Endothelial cell (in vitro differentiated cells): ENCODE data around the gene CCM2. TPM values are rescaled to one million over a fixed set of nuclear protein-coding genes. Genes with fewer than 3 reads are reported as not detected.

Experiments
- DNase-seq: peaks from one replicate; pipeline ENCODE4 v3.0.0; 2021; ENCODE audit warnings: low spot score
- H3K27ac Mint-ChIP-seq: one replicate; pipeline ENCODE4 v1.8.0; 2021; ENCODE audit warnings: mixed read lengths, inconsistent platforms; ENCODE audit not compliant: unreplicated experiment
- H3K27me3 Mint-ChIP-seq: one replicate; pipeline ENCODE4 v1.8.0; 2021; ENCODE audit warnings: mild to moderate bottlenecking, moderate library complexity, mixed read lengths, inconsistent platforms; ENCODE audit not compliant: unreplicated experiment
- H3K36me3 Mint-ChIP-seq: one replicate; pipeline ENCODE4 v1.8.0; 2021; ENCODE audit warnings: mild to moderate bottlenecking, low read depth, mixed read lengths, inconsistent platforms; ENCODE audit not compliant: unreplicated experiment
- H3K4me1 Mint-ChIP-seq: one replicate; pipeline ENCODE4 v1.8.0; 2021; ENCODE audit warnings: mild to moderate bottlenecking, mixed read lengths, inconsistent platforms; ENCODE audit not compliant: unreplicated experiment
- H3K4me3 Mint-ChIP-seq: one replicate; pipeline ENCODE4 v1.8.0; 2021; ENCODE audit warnings: mild to moderate bottlenecking, mixed read lengths, inconsistent platforms; ENCODE audit not compliant: unreplicated experiment
- H3K9me3 Mint-ChIP-seq: one replicate; pipeline ENCODE4 v1.8.0; 2021; ENCODE audit warnings: mixed read lengths, inconsistent platforms; ENCODE audit not compliant: unreplicated experiment
- CTCF ChIP-seq: fragments of 200-600 bp; sonication (generic); IDR thresholded peaks from one replicate; pipeline ENCODE4 v1.5.0; 2021; ENCODE audit warnings: antibody characterized with exemption; ENCODE audit not compliant: unreplicated experiment
- total RNA-seq: library from RNA; stranded (reverse); fragmentation: NEBNext Ultra II Directional; extraction: Animal tissue kit (Norgen Biotek cat#: 25700); gene quantifications from one replicate; pipeline ENCODE4 v1.2.1, GENCODE V29; 2021; ENCODE audit not compliant: unreplicated experiment

The CCM2 gene
- total RNA-seq, 1 donor from 2014 or later = 59.8 TPM

DNA sequence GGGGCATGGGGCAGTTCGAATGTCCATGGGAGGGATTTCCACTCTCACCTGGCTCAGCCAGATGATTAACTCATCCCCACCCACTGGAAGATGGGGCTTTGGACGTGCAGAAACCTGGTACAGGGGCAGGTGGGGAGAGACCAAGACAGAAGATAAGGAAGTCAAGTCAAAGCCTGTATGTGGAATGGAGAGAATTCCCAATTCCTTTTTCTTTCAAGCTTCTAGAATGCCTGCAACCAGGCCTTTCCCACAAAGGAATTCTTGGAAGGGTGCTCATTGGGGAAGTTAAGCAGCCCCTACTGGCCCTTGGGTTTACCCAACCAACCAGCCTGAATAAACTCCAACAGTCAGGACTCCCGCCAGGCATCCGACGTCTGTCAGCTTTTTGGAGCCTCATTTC lies 39.1 kb downstream of the CCM2 start:
- no peak for DNase-seq
- H3K4me1 Mint-ChIP-seq = peaks cover 9% of the 10 kb centered on the region
- no peaks in the 10 kb centered on the region for H3K9me3 Mint-ChIP-seq
- no peak for TF ChIP-seq CTCF
- H3K4me3 Mint-ChIP-seq = no peak overlapping the region
- H3K36me3 Mint-ChIP-seq = peaks cover 28% of the 10 kb centered on the region
- H3K27me3 Mint-ChIP-seq = no peaks in the 10 kb centered on the region
- no peak overlapping the region for H3K27ac Mint-ChIP-seq

- TF ChIP-seq CTCF = no peak
- Mint-ChIP-seq H3K4me1 (no peaks in the 10 kb centered on the region), H3K27me3 (no peaks in the 10 kb centered on the region), H3K4me3 (no peak overlapping the region), H3K36me3 (peaks cover 20% of the 10 kb centered on the region), H3K27ac (no peak overlapping the region), H3K9me3 (no peaks in the 10 kb centered on the region)
- DNase-seq = no peak
These were observed 44.3 kb downstream of the CCM2 start for GRCh38 chr7:45044338-45044737.

- Mint-ChIP-seq H3K36me3 (peaks cover 8% of the 10 kb centered on the region), H3K9me3 (no peaks in the 10 kb centered on the region), H3K4me1 (no peaks in the 10 kb centered on the region), H3K4me3 (no peak overlapping the region), H3K27me3 (no peaks in the 10 kb centered on the region), H3K27ac (no peak overlapping the region)
- no peak for TF ChIP-seq CTCF
- no peak for DNase-seq
These were observed 48.7 kb downstream of the CCM2 start for GRCh38 chr7:45048748-45049147.

- Mint-ChIP-seq H3K9me3 (no peaks in the 10 kb centered on the region), H3K27ac (no peak overlapping the region), H3K36me3 (peaks cover 6% of the 10 kb centered on the region), H3K4me1 (no peaks in the 10 kb centered on the region), H3K27me3 (no peaks in the 10 kb centered on the region), H3K4me3 (no peak overlapping the region)
- no peak for TF ChIP-seq CTCF
- DNase-seq = no peak
These were observed 50.2 kb downstream of the CCM2 start for GRCh38 chr7:45050198-45050597.

DNA sequence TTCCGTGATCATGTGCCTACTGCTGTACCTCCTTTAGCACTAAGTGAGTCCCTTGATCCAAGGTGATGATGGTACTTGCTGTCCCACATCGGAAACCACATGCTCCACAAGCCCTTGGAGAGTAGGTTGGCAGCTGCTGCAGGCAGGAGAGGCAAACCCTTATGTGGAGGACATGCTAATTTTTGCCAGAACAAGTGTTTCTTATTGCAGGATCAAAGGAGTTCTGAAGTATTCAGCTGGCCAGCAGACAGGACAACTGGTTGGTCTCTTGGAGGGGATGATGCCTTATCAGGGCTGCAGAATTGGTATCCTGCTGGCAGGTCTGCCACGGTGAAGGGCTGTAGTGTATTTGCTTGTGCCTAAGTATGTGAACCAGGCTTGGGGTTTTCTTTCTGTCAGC lies 52.0 kb downstream of the CCM2 start:
- no peaks in the 10 kb centered on the region for H3K27me3 Mint-ChIP-seq
- no peaks in the 10 kb centered on the region for H3K4me1 Mint-ChIP-seq
- TF ChIP-seq CTCF = no peak
- H3K27ac Mint-ChIP-seq = no peak overlapping the region
- DNase-seq = no peak
- no peaks in the 10 kb centered on the region for H3K9me3 Mint-ChIP-seq
- H3K36me3 Mint-ChIP-seq = peaks cover 12% of the 10 kb centered on the region
- no peak overlapping the region for H3K4me3 Mint-ChIP-seq
